ENCODE results near the gene CREBBP. TPM values are rescaled to one million over a fixed set of nuclear protein-coding genes. Genes with fewer than 3 reads are reported as not detected.
"Not testable (repeated sequence)": the region's sequence is repeated elsewhere in the genome, so short reads cannot be mapped to it uniquely, and the experiment has no call there.

CREBBP gene
- total RNA-seq, 1 donor from 2014 or later = 131 TPM

GRCh38 chr16:3919413-3919812 lies 38.9 kb upstream of the CREBBP start:
- intact Hi-C loops (cut with micrococcal nuclease) = no loop called here
- ChIA-PET CTCF (no interaction called here), POLR2A (no interaction called here)
- TF ChIP-seq CTCF (IDR thresholded peaks at IDR 0.05) = no peak
- ATAC-seq (ENCODE audit: low read depth) (no peak), DNase-seq (no peak)
- Mint-ChIP-seq H3K27ac (no peak overlapping the region), H3K4me3 (no peak overlapping the region), H3K4me1 (no peaks in the 10 kb centered on the region), H3K9me3 (peaks cover 10% of the 10 kb centered on the region), H3K36me3 (ENCODE audit: low read depth) (no peaks in the 10 kb centered on the region), H3K27me3 (peaks cover 21% of the 10 kb centered on the region)

- DNase-seq = no peak
- ChIA-PET CTCF (no interaction called here), POLR2A (no interaction called here)
- Mint-ChIP-seq H3K9me3 (peaks cover 10% of the 10 kb centered on the region), H3K27ac (no peak overlapping the region), H3K36me3 (ENCODE audit: low read depth) (no peaks in the 10 kb centered on the region), H3K4me1 (no peaks in the 10 kb centered on the region), H3K27me3 (peaks cover 5% of the 10 kb centered on the region), H3K4me3 (no peak overlapping the region)
- no peak for ATAC-seq (ENCODE audit: low read depth)
- intact Hi-C loops (cut with micrococcal nuclease) = no loop called here
- no peak for TF ChIP-seq CTCF (IDR thresholded peaks at IDR 0.05)
These were observed 35.1 kb upstream of the CREBBP start for GRCh38 chr16:3915426-3916260.

GRCh38 chr16:3912897-3913296 lies 32.4 kb upstream of the CREBBP start:
- intact Hi-C loops (cut with micrococcal nuclease) = no loop called here
- ATAC-seq (ENCODE audit: low read depth) = no peak
- no peak overlapping the region for H3K27ac Mint-ChIP-seq

GRCh38 chr16:3912373-3912772 lies 31.9 kb upstream of the CREBBP start:
- H3K27me3 Mint-ChIP-seq = peaks cover 3% of the 10 kb centered on the region
- intact Hi-C loops (cut with micrococcal nuclease) = no loop called here
- ATAC-seq (ENCODE audit: low read depth) (no peak), DNase-seq (no peak)
- no peak overlapping the region for H3K27ac Mint-ChIP-seq
- no peak overlapping the region for H3K4me3 Mint-ChIP-seq
- H3K9me3 Mint-ChIP-seq = no peaks in the 10 kb centered on the region
- no peak for TF ChIP-seq CTCF (IDR thresholded peaks at IDR 0.05)
- H3K36me3 Mint-ChIP-seq (ENCODE audit: low read depth) = no peaks in the 10 kb centered on the region
- CTCF ChIA-PET = no interaction called here
- H3K4me1 Mint-ChIP-seq = no peaks in the 10 kb centered on the region
- POLR2A ChIA-PET = no interaction called here

More at GRCh38 chr16:3912897-3913296, 32.4 kb upstream of the CREBBP start:
- Mint-ChIP-seq H3K4me1 (no peaks in the 10 kb centered on the region), H3K4me3 (no peak overlapping the region), H3K36me3 (ENCODE audit: low read depth) (no peaks in the 10 kb centered on the region), H3K9me3 (no peaks in the 10 kb centered on the region), H3K27me3 (peaks cover 3% of the 10 kb centered on the region)
- no peak for DNase-seq
- ChIA-PET CTCF (no interaction called here), POLR2A (no interaction called here)
- no peak for TF ChIP-seq CTCF (IDR thresholded peaks at IDR 0.05)

- intact Hi-C loops (cut with micrococcal nuclease); H3K36me3 Mint-ChIP-seq (ENCODE audit: low read depth); ATAC-seq (ENCODE audit: low read depth); H3K27me3 Mint-ChIP-seq; H3K9me3 Mint-ChIP-seq; DNase-seq; H3K4me1 Mint-ChIP-seq; CTCF ChIA-PET; H3K27ac Mint-ChIP-seq; H3K4me3 Mint-ChIP-seq: not testable (repeated sequence)
- POLR2A ChIA-PET = interaction anchor here (0.6 kb wide), 1 partner anchor 1757 kb away, joined by 3 read pairs; no protein-coding TSS in a partner anchor
These were observed 31.2 kb upstream of the CREBBP start for GRCh38 chr16:3911741-3912140.

Data from activated B cell treated with CpG ODN at 0.5 μM for 24 hours (primary cell).